Bone marrow (tissue), 2 donors: ENCODE data around the gene ZNF302.
"Not testable (repeated sequence)": the region's sequence is repeated elsewhere in the genome, so short reads cannot be mapped to it uniquely, and the experiment has no call there.

Source experiments
- DNase-seq, 2 donors: peaks; one replicate each; lab custom pipeline; 2025; lab: John Stamatoyannopoulos, UW

The ZNF302 gene

GRCh38 chr19:34671972-34672371 lies 5.5 kb upstream of the ZNF302 start:
- DNase-seq: no peak

DNA sequence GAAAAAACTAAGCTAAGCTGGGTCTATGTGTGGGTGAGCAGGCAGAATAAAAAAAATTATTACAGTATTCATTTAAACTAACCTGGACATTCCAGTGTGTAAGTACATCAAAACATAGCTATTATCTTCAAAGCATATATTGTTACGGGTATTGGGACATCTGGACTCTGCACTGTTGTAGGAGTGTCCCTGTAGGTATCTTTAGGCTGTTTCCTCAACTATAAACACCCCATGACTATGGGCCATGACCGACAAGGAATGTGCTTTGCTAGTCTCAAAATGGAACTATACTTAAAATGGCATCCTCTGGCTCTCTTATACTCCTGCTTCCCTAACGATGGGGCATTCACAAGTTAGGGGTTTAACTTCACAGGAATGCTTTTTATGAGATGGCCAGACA lies 3.9 kb upstream of the ZNF302 start:
- DNase-seq: no peak

DNA sequence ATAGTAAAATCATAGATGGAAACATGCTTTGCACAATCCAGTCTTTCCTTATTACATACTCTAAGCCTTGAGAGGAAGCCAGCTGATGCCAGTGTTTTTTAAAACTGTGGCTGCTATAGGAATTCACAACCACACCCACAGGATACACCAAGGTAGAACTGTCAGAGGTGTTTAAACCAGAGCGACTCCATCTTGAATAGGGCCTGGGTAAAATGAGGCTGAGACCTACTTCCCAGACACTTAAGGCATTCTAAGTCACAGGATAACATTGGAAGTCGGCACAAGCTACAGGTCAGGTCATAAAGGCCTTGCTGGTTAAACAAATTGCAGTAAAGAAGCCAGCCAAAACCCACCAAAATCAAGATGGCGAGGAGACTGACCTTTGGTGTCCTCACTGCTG lies 2.2 kb upstream of the ZNF302 start:
- DNase-seq: no peak

DNA sequence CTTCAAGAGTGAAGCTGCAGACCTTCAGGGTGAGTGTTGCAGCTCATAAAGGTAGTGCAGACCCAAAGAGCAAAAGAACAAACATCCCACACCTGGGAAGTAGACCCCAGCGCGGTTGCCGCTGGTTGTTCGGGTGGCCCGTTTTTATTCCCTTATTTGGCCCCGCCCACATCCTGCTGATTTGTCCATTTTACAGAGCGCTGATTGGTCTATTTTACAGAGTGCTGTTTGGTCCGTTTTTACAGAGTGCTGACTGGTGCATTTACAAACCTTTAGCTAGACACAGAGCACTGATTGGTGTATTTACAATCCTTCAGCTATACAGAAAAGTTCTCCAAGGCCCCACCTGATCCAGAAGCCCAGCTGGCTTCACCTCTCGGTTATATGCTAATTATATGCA lies 1.6 kb upstream of the ZNF302 start:
- DNase-seq: no peak

DNA sequence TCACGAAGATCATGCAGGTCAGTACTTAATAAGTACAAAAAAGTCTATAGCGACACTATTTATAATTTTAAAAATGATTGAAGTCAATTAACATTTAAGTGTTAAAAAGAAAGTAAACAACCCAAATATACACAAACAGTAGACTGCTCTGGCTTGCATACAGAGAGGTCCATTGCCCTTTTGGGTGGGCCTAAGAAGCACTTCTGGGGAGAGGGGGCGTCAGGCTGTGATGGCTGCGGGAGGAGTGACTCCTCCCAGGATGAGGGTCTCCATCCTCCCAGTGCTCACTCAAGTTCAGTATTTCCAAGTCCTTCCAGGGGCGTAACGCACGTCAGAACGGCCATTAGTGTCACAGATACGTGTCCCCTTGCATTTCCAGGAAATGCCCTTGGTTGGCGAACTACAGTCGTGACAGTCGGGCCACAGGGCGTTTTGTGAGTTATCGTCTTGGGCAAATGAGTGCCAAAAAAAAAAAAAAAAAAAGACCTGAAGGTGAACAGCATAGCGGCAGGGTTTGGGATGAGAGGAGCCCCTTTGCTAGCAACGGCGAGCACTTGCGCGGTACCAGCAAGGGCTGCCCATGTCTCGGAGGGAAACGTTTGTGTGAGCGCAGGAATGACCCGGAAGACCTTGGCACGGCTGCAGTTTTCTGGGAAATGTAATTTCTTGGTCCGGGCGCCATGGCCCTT lies 637 bp upstream of the ZNF302 start, which contains the start of gene SCGB2B2:
TSS of gene SCGB2B2 (minus strand) at position 463 of the 689 bp plus-strand sequence. CDS start 82,596 bp downstream, outside the sequence.
- DNase-seq: peak; percentile 83 to 94

DNA sequence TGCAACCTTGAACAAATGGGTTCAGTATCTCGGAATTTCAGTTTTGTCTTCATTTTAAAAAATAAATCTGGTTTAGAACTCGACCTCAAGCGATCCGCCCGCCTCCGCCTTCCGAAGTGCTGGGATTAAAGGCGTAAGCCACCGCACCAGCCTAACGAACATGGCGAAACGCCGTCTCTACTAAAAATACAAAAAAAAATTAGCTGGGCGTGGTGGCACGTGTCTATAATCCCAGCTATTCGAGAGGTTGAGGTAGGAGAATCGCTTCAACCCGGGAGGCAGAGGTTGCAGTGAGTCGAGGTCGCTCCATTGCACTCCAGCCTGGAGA lies 571 bp downstream of the ZNF302 start:
- no peak for DNase-seq

DNA sequence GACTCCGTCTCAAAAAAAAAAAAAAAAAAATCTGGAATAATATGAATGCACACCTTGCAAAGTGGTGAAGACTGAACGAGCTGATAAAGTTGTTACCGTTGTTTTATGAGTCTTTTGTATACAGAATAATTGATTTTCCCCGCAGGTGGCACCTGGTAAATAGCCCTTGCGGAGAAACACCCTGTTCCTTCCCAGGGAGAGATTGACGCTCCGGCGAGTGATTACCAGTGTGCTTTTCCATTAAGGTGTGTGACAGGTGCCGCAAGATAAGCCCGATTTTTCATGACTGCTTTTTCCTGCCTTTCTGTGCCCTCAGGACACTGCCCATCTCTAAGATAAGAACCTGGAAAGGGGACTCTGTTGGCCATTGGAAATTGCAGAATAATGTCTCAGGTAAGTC lies 943 bp downstream of the ZNF302 start:
- no peak for DNase-seq

GRCh38 chr19:34681478-34681877 lies 4.0 kb downstream of the ZNF302 start:
- no peak for DNase-seq

- not testable (repeated sequence) for DNase-seq
Measured at GRCh38 chr19:34685266-34685665, 7.8 kb downstream of the ZNF302 start.

DNA sequence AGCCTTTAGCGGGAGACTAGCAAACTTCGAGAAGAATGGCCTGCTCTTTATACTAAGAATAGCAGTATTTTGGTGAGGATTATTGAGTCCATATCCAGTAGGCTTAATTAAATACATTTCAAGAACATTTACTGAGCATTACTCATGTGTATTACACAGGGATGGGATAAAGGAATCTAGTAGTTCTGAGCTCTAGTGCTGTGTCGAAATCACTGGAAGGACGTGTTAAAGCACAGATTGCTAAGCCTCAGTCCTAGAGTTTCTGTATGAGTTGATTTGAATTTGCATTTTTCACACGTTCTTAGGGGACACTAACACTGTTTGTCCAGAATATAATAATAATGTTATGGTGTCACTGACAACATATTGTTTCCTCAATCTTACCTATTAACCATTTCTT lies 9.0 kb downstream of the ZNF302 start:
- DNase-seq: no peak

DNA sequence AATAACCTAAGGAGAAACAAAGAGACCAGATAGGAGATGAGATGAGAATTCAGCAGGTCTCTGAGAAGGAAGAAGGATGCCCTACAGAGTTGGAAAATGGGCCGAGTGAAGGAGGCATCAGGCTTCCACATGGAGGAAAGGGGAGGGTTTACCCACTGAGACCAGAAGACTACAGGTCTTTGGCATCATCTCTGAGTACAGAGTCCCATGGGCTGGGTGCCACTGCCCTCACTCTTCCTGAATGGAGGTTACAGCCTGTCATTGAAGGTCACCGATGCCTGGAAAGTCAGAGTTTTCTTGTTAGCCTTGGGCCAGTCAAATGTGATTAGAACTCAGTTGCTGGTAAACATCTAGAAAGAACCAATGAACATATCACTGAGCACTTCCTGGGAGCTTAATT lies 9.9 kb downstream of the ZNF302 start:
- no peak for DNase-seq

DNA sequence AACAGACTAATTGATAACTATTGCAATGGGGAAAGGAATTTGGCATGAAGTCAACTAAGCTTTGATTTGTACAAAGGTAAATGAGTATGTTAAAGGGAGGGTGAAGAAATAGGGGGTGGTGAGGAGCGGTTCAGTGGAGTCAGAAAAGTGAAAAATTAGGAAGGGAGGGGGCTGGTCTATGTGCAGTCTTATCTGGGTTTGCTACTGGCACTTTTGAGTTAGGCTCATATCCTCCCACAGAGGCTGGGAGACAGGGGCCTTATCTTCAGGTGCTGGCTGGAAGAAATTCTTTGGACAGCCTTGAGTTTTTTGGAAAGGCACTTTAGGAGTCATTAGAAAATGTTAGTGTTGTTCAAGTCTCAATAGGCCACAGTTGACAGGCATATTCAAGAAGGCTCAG lies 11.1 kb downstream of the ZNF302 start:
- DNase-seq: no peak

DNA sequence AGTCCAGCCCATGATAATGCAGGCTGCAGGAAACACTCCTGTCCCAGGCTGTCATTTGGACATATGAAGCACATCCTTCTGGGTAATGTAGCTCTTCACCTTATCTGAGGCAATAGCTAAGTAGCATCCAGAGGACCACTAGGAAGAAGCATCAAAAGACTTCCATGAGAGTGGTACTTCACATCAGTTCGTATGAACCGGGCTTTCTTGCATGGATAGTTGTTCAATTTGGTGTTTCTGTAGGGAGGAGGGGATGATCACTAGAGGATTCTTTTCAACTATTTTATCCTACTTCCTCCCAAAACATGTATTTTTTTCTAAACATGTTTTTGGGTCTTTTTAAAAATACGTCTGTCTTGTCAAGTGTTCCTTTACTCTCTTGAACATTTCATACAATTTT lies 12.9 kb downstream of the ZNF302 start:
- no peak for DNase-seq

DNA sequence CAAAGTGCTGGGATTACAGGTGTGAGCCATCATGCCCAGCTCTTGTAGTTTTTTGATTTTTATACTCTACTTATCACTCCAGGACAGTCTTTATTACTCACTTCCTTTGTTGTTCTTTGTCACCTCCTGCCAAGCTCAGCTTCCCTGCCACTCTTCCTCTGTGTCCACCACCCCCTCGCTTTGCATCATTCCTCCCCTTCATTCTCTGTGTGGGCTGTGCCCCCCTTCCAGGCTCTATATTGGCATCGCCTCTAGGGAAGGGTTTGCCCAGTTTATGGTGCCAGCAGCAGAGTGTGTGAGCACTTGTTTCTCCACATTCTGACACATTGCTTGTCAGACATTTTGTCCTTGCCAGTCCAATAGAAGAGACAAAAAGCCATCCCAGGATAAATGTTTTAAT lies 15.1 kb downstream of the ZNF302 start:
- no peak for DNase-seq

DNA sequence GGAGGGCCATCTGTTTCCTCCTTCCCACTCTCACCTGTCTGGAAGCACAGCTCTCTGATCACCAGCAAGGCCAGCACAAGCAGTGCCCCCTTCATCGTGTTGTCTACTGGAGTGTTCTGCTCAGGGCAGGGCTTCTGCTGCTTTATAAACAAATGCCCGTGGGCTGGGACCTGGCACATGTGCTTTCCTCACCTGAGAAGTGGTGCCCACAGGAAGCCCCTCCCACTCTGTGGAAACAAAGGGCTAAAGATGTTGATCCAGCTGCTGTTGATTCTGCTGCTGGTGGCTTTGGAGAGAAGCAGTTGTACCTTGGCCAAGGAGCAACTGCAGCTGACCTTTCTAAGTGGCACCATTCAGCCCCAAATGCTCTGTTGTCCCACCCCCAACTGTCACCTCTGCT lies 30.2 kb downstream of the ZNF302 start:
- DNase-seq: no peak

- DNase-seq: no peak
Measured at GRCh38 chr19:34711890-34712289, 34.4 kb downstream of the ZNF302 start.

DNA sequence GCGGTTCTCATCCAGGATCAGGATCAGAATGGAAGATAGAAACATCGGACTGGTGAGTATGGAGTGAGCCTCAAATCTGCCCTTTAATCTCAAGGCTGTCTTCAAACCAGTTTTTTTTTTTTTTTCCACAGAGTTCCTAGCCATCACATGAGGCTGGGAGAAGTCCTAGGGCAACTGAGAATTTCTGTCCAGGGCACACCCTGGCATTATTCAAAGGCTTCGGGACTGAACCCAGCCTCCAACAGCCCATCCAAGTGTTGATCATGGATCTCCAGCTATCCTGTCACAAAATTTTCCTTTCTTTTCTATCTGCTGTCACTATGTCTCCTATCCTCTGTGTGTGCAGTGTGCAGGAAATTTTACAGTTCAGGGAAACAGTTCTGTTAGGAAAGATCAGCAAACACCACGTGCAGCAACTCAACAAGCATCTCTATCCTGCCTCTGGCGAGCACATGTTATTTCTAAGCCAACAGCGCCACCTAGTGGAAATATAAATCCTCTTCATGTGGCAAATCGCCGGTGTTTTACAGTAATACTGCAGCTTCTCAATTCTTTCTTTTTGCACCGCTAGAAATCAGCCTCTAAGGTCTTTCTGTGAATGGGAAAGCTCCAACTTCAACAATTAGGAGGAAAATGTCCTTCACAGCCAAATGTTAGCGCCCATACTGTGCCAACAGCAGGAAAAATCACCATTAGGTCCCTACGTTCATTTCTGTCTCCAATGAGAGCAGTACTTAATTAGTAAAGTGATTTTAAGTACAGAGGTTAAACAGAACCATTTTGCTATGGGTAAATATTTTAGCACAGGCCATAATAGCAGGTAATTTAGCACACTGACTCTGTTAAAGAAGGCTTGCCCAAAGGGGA lies 35.1 kb downstream of the ZNF302 start:
- peak in 1 of 2 donors; percentile 61 for DNase-seq

DNA sequence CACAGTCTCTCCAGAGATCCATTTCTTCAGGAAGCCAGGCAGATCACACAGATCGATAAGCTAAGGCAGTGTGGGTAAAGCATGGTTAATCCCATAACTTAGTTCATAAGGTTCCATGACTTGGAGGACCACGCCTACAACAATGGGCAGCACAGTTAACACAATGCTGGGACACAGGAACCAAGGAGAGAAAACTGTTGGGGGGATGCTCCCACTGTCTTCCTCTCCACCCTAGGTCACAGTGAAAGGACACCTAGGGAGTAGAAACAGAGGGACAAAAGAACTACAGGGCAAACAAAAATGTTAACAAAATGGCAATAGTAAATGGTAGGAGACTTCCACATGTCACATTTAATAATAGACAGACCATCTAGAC lies 35.8 kb downstream of the ZNF302 start:
- DNase-seq: no peak

- no peak for DNase-seq
Measured at GRCh38 chr19:34715357-34715756, 37.9 kb downstream of the ZNF302 start.

GRCh38 chr19:34722353-34722752 lies 44.9 kb downstream of the ZNF302 start:
- no peak for DNase-seq

GRCh38 chr19:34725400-34725799 lies 47.9 kb downstream of the ZNF302 start:
- DNase-seq: no peak

- DNase-seq: no peak
Measured at GRCh38 chr19:34731019-34731829, 53.7 kb downstream of the ZNF302 start.

DNA sequence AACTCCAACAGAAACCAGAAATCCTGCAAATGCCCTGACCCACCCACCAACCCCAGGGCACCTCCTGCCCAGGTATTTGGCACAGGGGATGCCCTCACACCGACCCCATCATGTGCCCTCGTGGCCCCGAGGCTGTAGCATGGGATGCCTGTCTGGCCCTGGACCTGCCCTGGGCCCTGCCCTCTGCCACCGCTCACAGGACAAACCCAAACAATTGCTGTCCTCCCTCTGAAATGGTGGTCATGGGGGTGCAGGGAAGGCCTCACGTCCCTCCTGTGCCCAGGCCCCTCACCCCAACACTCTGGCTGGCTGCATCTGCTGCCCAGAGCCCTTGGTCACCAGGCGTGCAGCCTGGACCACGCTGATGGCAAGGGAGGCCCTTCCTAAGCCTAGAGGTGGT lies 54.5 kb downstream of the ZNF302 start:
- no peak for DNase-seq
